Activated CD4-positive, alpha-beta T cell treated with anti-CD3 and anti-CD28 coated beads for 36 hours (primary cell): ENCODE measurements around the gene NLRP11. TPM values are rescaled to one million over a fixed set of nuclear protein-coding genes. Genes with fewer than 3 reads are reported as not detected.
"Not testable (repeated sequence)": the region's sequence is repeated elsewhere in the genome, so short reads cannot be mapped to it uniquely, and the experiment has no call there.

Experiments used
- ATAC-seq: fragments of 200-7000 bp; cut with Tn5 transposase; one replicate; pipeline ENCODE4 v1.10.0; 2021; ENCODE audit warnings: mild to moderate bottlenecking, moderate library complexity
- CTCF ChIA-PET: fragments of 350-600 bp; sonication (Branson Sonifier 250); formaldehyde crosslinking; loops from one replicate; lab custom pipeline; 2021; ENCODE audit warnings: antibody characterized with exemption; lab: Charles Lee
- POLR2A ChIA-PET: fragments of 350-600 bp; sonication (Branson Sonifier 250); formaldehyde crosslinking; loops from one replicate; lab custom pipeline; 2021; ENCODE audit warnings: antibody characterized with exemption, inconsistent platforms; lab: Charles Lee
- DNase-seq: peaks from one replicate; pipeline ENCODE4 v3.0.0-alpha.2; 2020
- H3K27ac Mint-ChIP-seq: one replicate; pipeline ENCODE4 v1.8.0; 2021; ENCODE audit warnings: mixed read lengths
- H3K27me3 Mint-ChIP-seq: one replicate; pipeline ENCODE4 v1.8.0; 2021; ENCODE audit warnings: mixed read lengths
- H3K36me3 Mint-ChIP-seq: one replicate; pipeline ENCODE4 v1.8.0; 2021; ENCODE audit warnings: low read depth, mixed read lengths
- H3K4me1 Mint-ChIP-seq: one replicate; pipeline ENCODE4 v1.8.0; 2021; ENCODE audit warnings: mixed read lengths
- H3K4me3 Mint-ChIP-seq: one replicate; pipeline ENCODE4 v1.8.0; 2021; ENCODE audit warnings: mild to moderate bottlenecking, moderate library complexity, mixed read lengths
- H3K9me3 Mint-ChIP-seq: one replicate; pipeline ENCODE4 v1.8.0; 2021; ENCODE audit warnings: low read depth, mixed read lengths
- intact Hi-C, 2 experiments: fragments of 100-400 bp; cut with DNase I in 1 of 2; cut with micrococcal nuclease in 1 of 2; formaldehyde crosslinking; loops; one replicate each; pipeline versions ENCODE4 v1.14.2 to v1.15.1; 2022 to 2024; cut with DNase I, micrococcal nuclease
- total RNA-seq, 2 experiments: library from RNA; stranded (reverse); gene quantifications; one replicate each; pipeline ENCODE4 v1.2.3, GENCODE V29; 2021

The NLRP11 gene
- total RNA-seq, 2 experiments from 2014 or later: 0.05 TPM

GRCh38 chr19:55778331-55778730 is 53.5 kb downstream of the NLRP11 start:
- Mint-ChIP-seq H3K4me3 (no peak overlapping the region), H3K27me3 (peaks cover 26% of the 10 kb centered on the region), H3K36me3 (no peaks in the 10 kb centered on the region), H3K27ac (no peak overlapping the region), H3K9me3 (no peaks in the 10 kb centered on the region), H3K4me1 (no peaks in the 10 kb centered on the region)
- intact Hi-C loops: no loop called here
- POLR2A ChIA-PET: no interaction called here
- CTCF ChIA-PET: interaction anchor here (0.5 kb wide), 1 partner anchor 29 kb away, joined by 3 read pairs; no protein-coding TSS in a partner anchor
- DNase-seq (no peak), ATAC-seq (no peak)

DNA sequence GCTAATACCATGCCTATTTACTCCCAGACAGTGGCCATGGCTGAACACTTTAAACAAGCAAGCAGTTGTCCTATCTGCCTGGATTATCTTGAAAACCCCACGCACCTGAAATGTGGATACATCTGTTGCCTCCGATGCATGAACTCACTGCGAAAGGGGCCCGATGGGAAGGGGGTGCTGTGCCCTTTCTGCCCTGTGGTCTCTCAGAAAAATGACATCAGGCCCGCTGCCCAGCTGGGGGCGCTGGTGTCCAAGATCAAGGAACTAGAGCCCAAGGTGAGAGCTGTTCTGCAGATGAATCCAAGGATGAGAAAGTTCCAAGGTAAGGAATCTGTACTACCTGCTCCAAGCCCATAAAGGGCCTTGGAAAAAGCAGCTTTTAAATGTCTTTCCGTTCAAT is 54.3 kb downstream of the NLRP11 start:
- DNase-seq: peak; percentile 31
- Mint-ChIP-seq H3K27ac (no peak overlapping the region), H3K4me3 (no peak overlapping the region), H3K9me3 (no peaks in the 10 kb centered on the region), H3K36me3 (no peaks in the 10 kb centered on the region), H3K27me3 (peaks cover 25% of the 10 kb centered on the region), H3K4me1 (no peaks in the 10 kb centered on the region)
- ChIA-PET CTCF (interaction anchor here (0.5 to 0.7 kb wide), 2 partner anchors 28 to 1356 kb away, joined by 3 read pairs; no protein-coding TSS in a partner anchor), POLR2A (no interaction called here)
- intact Hi-C loops: no loop called here
- ATAC-seq: no peak

- ATAC-seq, H3K27ac Mint-ChIP-seq, H3K4me1 Mint-ChIP-seq, intact Hi-C loops, DNase-seq, H3K36me3 Mint-ChIP-seq, H3K9me3 Mint-ChIP-seq, CTCF ChIA-PET, POLR2A ChIA-PET, H3K4me3 Mint-ChIP-seq: not testable (repeated sequence)
- H3K27me3 Mint-ChIP-seq: peaks cover 17% of the 10 kb centered on the region
Measured at GRCh38 chr19:55769632-55770031, 62.2 kb downstream of the NLRP11 start.

DNA sequence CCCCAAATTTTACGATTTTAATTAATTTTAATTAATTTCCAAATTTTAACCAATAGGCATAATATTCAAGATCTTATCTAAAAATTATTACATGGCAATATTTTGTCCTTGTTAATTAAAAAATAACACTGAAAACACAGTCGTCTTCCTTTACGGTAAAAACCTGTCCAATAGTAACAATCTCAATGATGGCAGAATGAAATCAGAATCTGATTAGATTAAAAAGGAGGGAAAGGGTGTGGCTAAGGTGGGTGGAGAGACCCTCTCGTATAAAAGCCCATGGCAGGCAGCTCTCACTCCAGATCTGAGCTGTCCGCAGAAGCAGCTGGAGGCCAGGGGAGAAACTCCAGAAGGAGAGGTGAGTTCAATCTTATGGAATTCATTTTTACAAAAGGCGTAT is 63.0 kb downstream of the NLRP11 start, which contains the start of gene RFPL4AL1:
TSS of gene RFPL4AL1 (plus strand) at position 301 of the 400 bp plus-strand sequence. CDS start 2,687 bp downstream, outside the sequence.
- CTCF ChIA-PET, POLR2A ChIA-PET, H3K27ac Mint-ChIP-seq, intact Hi-C loops, H3K4me1 Mint-ChIP-seq, ATAC-seq, H3K9me3 Mint-ChIP-seq, H3K36me3 Mint-ChIP-seq, H3K4me3 Mint-ChIP-seq, DNase-seq: not testable (repeated sequence)
- H3K27me3 Mint-ChIP-seq: peaks cover 19% of the 10 kb centered on the region

DNA sequence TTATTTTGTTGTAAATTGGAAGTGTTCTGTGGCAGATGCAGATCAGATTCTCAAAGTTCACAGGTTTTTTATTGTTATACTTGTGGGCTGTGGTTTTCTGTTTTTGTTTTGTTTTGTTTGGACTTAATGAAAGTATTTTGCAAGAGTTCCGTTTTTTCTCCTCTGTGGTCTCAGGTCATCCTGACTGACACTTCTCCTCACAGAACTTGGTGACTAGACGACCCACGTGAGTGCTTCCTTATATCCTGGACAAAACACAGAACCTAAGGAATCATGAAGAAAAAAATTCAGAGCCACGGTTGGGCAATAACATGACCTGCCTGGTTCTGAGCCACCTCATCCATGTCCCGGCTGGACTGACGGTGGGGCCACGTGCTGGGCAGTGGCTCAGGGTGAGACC is 65.3 kb downstream of the NLRP11 start:
- Mint-ChIP-seq H3K4me1 (no peaks in the 10 kb centered on the region), H3K4me3 (no peak overlapping the region), H3K9me3 (no peaks in the 10 kb centered on the region), H3K27me3 (peaks cover 17% of the 10 kb centered on the region), H3K36me3 (no peaks in the 10 kb centered on the region), H3K27ac (no peak overlapping the region)
- ChIA-PET POLR2A (no interaction called here), CTCF (no interaction called here)
- DNase-seq: no peak
- no peak for ATAC-seq
- intact Hi-C loops: no loop called here

DNA sequence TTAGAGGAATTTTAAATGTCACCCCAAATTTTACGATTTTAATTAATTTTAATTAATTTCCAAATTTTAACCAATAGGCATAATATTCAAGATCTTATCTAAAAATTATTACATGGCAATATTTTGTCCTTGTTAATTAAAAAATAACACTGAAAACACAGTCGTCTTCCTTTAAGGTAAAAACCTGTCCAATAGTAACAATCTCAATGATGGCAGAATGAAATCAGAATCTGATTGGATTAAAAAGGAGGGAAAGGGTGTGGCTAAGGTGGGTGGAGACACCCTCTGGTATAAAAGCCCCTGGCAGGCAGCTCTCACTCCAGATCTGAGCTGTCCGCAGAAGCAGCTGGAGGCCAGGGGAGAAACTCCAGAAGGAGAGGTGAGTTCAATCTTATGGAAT is 73.0 kb downstream of the NLRP11 start, which contains the start of gene RFPL4A:
TSS of gene RFPL4A (plus strand) at position 301 of the 400 bp plus-strand sequence. CDS start 2,704 bp downstream, outside the sequence.
- POLR2A ChIA-PET, H3K27me3 Mint-ChIP-seq, H3K36me3 Mint-ChIP-seq, H3K4me3 Mint-ChIP-seq, H3K9me3 Mint-ChIP-seq, H3K27ac Mint-ChIP-seq, ATAC-seq, H3K4me1 Mint-ChIP-seq, DNase-seq, CTCF ChIA-PET, intact Hi-C loops: not testable (repeated sequence)

- intact Hi-C loops, POLR2A ChIA-PET: not testable (repeated sequence)
Measured at GRCh38 chr19:55756808-55757207, 75.0 kb downstream of the NLRP11 start.

GRCh38 chr19:55753401-55753800 is 78.4 kb downstream of the NLRP11 start:
- Mint-ChIP-seq H3K27ac (no peak overlapping the region), H3K9me3 (no peaks in the 10 kb centered on the region), H3K36me3 (no peaks in the 10 kb centered on the region), H3K4me3 (no peak overlapping the region), H3K4me1 (no peaks in the 10 kb centered on the region), H3K27me3 (peaks cover 2% of the 10 kb centered on the region)
- ATAC-seq (no peak), DNase-seq (no peak)
- intact Hi-C loops: no loop called here
- ChIA-PET CTCF (no interaction called here), POLR2A (no interaction called here)

More at GRCh38 chr19:55756808-55757207, 75.0 kb downstream of the NLRP11 start:
- H3K36me3 Mint-ChIP-seq, CTCF ChIA-PET, ATAC-seq, DNase-seq, H3K9me3 Mint-ChIP-seq, H3K4me3 Mint-ChIP-seq, H3K27ac Mint-ChIP-seq, H3K4me1 Mint-ChIP-seq, H3K27me3 Mint-ChIP-seq: not testable (repeated sequence)

DNA sequence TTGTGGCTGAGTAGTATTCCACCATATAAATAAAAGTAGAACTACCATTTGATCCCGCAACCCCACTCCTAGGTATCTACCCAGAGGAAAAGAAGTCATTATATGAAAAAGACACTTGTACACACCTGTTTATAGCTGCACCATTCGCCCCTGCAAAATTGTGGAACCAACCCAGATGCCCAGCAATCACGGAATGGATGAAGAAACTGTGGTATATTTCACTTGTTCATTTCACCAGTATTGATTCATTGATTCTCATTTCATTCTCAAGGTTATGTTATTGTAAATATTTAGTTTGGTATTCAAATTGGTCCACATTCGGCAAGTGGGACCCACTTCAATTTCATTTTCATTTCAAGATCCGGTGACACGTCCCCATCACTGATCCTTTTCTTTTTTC is 81.1 kb downstream of the NLRP11 start:
- DNase-seq: no peak
- ChIA-PET CTCF (interaction anchor here (1.1 kb wide), 1 partner anchor 12 kb away, joined by 3 read pairs; no protein-coding TSS in a partner anchor), POLR2A (no interaction called here)
- ATAC-seq: no peak
- H3K4me1 Mint-ChIP-seq: no peaks in the 10 kb centered on the region
- no peak overlapping the region for H3K27ac Mint-ChIP-seq
- intact Hi-C loops: no loop called here
- peaks cover 6% of the 10 kb centered on the region for H3K27me3 Mint-ChIP-seq
- no peak overlapping the region for H3K4me3 Mint-ChIP-seq
- H3K36me3 Mint-ChIP-seq: no peaks in the 10 kb centered on the region
- no peaks in the 10 kb centered on the region for H3K9me3 Mint-ChIP-seq

DNA sequence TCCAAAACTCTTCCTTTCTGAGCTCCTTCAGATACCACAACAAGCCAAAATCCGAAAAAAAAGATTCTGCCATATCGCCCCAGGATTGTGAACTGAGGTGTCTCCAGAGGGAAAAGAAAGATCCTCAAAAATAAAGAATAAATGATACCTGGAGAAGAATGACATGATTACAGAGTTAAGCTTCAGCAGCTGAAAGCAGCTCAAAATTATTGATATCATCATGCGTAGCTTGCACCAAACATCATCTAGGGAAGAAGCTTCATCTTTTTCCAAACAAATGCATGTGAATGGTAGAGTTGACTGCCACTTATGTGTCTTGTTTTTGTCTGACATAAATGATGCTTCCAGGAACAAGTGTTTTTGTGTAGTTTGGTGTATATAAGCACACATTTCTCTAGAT is 93.5 kb downstream of the NLRP11 start, which contains the start of gene NLRP9:
TSS of gene NLRP9 (minus strand) at position 101 of the 400 bp plus-strand sequence. CDS start at position 73, 28 bp downstream.
- peaks cover 6% of the 10 kb centered on the region for H3K27me3 Mint-ChIP-seq
- no peak for ATAC-seq
- no peaks in the 10 kb centered on the region for H3K36me3 Mint-ChIP-seq
- no peak within 1 kb of the TSS for H3K4me3 Mint-ChIP-seq
- no peak for DNase-seq
- H3K4me1 Mint-ChIP-seq: no peaks in the 10 kb centered on the region
- intact Hi-C loops: no loop called here
- CTCF ChIA-PET: interaction anchor here (0.6 kb wide), 1 partner anchor 12 kb away, joined by 3 read pairs; no protein-coding TSS in a partner anchor
- POLR2A ChIA-PET: no interaction called here
- H3K9me3 Mint-ChIP-seq: no peaks in the 10 kb centered on the region
- H3K27ac Mint-ChIP-seq: no peak within 1 kb of the TSS
